Mucosa of stomach (tissue), 1 donor: ENCODE results near the gene CPLX3.

Source experiments
- H3K27me3 ChIP-seq: one replicate; pipeline ENCODE4 v1.7.0; 2013; ENCODE audit warnings: mild to moderate bottlenecking, low read length; ENCODE audit not compliant: control insufficient read depth, insufficient read depth
- H3K36me3 ChIP-seq: one replicate; pipeline ENCODE4 v1.7.0; 2013; ENCODE audit warnings: low read length; ENCODE audit not compliant: control insufficient read depth, insufficient read depth
- H3K4me1 ChIP-seq: one replicate; pipeline ENCODE4 v1.7.0; 2013; ENCODE audit warnings: mild to moderate bottlenecking, low read length; ENCODE audit not compliant: control insufficient read depth, insufficient read depth
- H3K4me3 ChIP-seq: one replicate; pipeline ENCODE4 v1.7.0; 2013; ENCODE audit warnings: low read length
- H3K9ac ChIP-seq: one replicate; pipeline ENCODE4 v1.7.0; 2013; ENCODE audit warnings: mild to moderate bottlenecking, low read length, moderate library complexity
- H3K9me3 ChIP-seq: one replicate; pipeline ENCODE4 v1.7.0; 2013; ENCODE audit warnings: mild to moderate bottlenecking, low read length, moderate library complexity; ENCODE audit not compliant: control insufficient read depth
- donor health status: Pancreatic carcinoma.

CPLX3 gene

DNA sequence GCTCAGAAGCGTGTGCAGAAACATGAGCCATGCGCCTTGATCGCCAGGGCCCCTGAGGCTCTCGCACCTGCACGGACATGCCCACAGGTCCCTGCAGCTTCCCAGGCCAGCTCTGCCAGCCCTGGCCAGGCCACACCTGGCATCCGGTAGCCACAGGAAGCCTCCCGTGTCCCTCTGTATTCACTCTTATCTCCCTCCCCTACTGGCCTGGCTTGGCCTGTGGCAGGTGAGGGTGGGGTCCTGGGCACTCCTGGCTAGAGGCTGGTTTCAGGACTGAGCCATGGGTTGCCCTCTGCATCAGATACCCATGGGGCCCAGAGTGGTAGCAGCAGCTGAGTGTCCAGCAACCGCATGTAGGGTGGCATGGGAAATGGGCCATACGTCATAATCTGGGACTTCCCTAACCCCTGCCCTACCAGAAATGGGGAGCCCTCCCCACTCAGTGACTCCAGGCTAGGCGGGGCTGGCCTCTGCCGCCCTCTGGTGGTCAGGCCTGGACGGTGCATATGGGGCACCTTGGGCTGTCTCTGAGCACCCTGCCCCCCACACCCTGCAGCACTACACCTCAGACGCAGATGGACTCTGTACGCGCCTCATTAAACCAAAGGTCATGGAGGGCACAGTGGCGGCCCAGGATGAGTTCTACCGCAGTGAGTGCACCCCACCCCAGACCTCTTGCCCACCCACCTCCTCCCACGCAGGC lies 26.4 kb upstream of the CPLX3 start:
- Histone ChIP-seq H3K27me3 (no peaks in the 10 kb centered on the region), H3K36me3 (peaks cover 8% of the 10 kb centered on the region), H3K9me3 (no peaks in the 10 kb centered on the region), H3K9ac (no peak overlapping the region), H3K4me1 (peaks cover 35% of the 10 kb centered on the region), H3K4me3 (no peak overlapping the region)

- H3K4me1 ChIP-seq, result peaks cover 30% of the 10 kb centered on the region
Observed at GRCh38 chr15:74800559-74801094, 25.8 kb upstream of the CPLX3 start.

GRCh38 chr15:74801311-74801997 lies 25.0 kb upstream of the CPLX3 start:
- no peak overlapping the region for H3K9ac ChIP-seq
- H3K27me3 ChIP-seq, result no peaks in the 10 kb centered on the region
- H3K36me3 ChIP-seq, result peaks cover 8% of the 10 kb centered on the region
- H3K9me3 ChIP-seq, result no peaks in the 10 kb centered on the region
- H3K4me3 ChIP-seq, result no peak overlapping the region
- peaks cover 30% of the 10 kb centered on the region for H3K4me1 ChIP-seq

More at GRCh38 chr15:74800559-74801094, 25.8 kb upstream of the CPLX3 start:
- H3K27me3 ChIP-seq, result no peaks in the 10 kb centered on the region
- H3K9ac ChIP-seq, result no peak overlapping the region
- H3K9me3 ChIP-seq, result no peaks in the 10 kb centered on the region
- no peak overlapping the region for H3K4me3 ChIP-seq
- H3K36me3 ChIP-seq, result peaks cover 8% of the 10 kb centered on the region

DNA sequence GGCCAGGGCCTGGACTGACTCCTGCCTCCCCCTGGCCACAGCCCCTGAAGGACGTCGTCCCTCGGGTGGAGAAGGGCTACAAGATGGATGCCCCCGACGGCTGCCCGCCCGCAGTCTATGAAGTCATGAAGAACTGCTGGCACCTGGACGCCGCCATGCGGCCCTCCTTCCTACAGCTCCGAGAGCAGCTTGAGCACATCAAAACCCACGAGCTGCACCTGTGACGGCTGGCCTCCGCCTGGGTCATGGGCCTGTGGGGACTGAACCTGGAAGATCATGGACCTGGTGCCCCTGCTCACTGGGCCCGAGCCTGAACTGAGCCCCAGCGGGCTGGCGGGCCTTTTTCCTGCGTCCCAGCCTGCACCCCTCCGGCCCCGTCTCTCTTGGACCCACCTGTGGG lies 24.1 kb upstream of the CPLX3 start:
- Histone ChIP-seq H3K4me3 (no peak overlapping the region), H3K36me3 (peaks cover 8% of the 10 kb centered on the region), H3K9ac (no peak overlapping the region), H3K9me3 (no peaks in the 10 kb centered on the region), H3K27me3 (no peaks in the 10 kb centered on the region), H3K4me1 (peaks cover 30% of the 10 kb centered on the region)

- H3K9ac ChIP-seq, result no peak overlapping the region
- H3K9me3 ChIP-seq, result no peaks in the 10 kb centered on the region
- peaks cover 28% of the 10 kb centered on the region for H3K4me1 ChIP-seq
- H3K36me3 ChIP-seq, result peaks cover 8% of the 10 kb centered on the region
- no peaks in the 10 kb centered on the region for H3K27me3 ChIP-seq
- no peak overlapping the region for H3K4me3 ChIP-seq
Observed at GRCh38 chr15:74802862-74803447, 23.5 kb upstream of the CPLX3 start.

- Histone ChIP-seq H3K9me3 (no peaks in the 10 kb centered on the region), H3K4me1 (peaks cover 12% of the 10 kb centered on the region), H3K36me3 (no peaks in the 10 kb centered on the region), H3K9ac (no peak overlapping the region), H3K4me3 (no peak overlapping the region), H3K27me3 (no peaks in the 10 kb centered on the region)
Observed at GRCh38 chr15:74804935-74805334, 21.5 kb upstream of the CPLX3 start.

- H3K27me3 ChIP-seq, result no peaks in the 10 kb centered on the region
- peaks cover 4% of the 10 kb centered on the region for H3K4me1 ChIP-seq
- no peak overlapping the region for H3K9ac ChIP-seq
- H3K4me3 ChIP-seq, result no peak overlapping the region
- H3K36me3 ChIP-seq, result no peaks in the 10 kb centered on the region
- H3K9me3 ChIP-seq, result no peaks in the 10 kb centered on the region
Observed at GRCh38 chr15:74807282-74807681, 19.1 kb upstream of the CPLX3 start.

DNA sequence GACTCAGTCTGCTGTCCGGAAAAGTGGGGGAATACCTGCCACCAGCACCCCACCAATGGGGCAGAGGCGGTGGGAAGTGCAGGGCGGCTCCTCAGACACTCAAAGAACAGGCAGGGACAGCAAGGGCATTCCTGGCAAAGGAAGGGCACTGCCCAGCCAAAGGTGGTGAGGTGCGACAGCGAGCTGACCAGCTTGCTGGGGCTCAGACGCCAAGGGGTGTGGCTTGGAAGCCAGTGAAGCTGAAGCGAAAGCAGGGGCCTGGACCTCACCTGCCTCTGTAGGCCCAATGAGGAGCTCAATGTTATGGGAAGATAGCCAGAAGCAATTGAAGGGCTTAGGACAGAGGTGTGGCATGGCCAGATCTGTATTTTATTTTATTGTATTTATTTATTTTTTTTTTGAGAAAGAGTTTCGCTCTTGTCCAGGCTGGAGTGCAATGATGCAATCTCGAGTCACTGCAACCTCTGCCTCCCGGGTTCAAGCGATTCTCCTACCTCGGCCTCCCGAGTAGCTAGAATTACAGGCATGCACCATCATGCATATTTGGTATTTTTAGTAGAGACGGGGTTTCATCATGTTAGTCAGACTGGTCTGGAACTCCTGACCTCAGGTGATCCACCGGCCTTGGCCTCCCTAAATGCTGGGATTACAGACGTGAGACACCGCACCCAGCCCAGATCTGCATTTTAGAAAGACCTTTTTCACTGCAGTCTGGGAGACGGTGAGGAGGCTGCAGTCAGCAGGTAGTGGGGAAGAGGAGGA lies 18.2 kb upstream of the CPLX3 start:
- Histone ChIP-seq H3K27me3 (no peaks in the 10 kb centered on the region), H3K9me3 (no peaks in the 10 kb centered on the region), H3K4me3 (no peak overlapping the region), H3K36me3 (no peaks in the 10 kb centered on the region), H3K4me1 (peaks cover 4% of the 10 kb centered on the region), H3K9ac (no peak overlapping the region)

DNA sequence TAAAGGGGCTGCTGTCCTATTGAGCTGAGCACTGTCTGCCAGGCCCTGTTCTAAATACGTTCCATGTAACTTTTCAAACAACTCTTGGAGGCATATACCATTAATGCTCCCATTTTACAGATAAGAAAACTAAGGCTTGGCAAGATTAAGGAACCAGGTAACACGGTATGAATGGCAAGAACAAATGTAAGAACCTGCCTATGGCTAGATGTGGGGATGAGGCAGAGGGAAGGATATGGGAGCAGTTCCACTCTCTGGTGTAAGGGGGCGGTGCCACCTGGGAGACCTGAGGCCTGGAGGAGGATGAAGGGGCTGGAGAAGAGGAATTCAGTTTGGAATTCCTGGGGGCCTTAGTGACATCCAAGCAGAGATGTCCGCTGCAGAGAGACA lies 17.6 kb upstream of the CPLX3 start:
- H3K27me3 ChIP-seq, result no peaks in the 10 kb centered on the region
- no peak overlapping the region for H3K9ac ChIP-seq
- no peak overlapping the region for H3K4me3 ChIP-seq
- no peaks in the 10 kb centered on the region for H3K36me3 ChIP-seq
- peaks cover 4% of the 10 kb centered on the region for H3K4me1 ChIP-seq
- H3K9me3 ChIP-seq, result no peaks in the 10 kb centered on the region

DNA sequence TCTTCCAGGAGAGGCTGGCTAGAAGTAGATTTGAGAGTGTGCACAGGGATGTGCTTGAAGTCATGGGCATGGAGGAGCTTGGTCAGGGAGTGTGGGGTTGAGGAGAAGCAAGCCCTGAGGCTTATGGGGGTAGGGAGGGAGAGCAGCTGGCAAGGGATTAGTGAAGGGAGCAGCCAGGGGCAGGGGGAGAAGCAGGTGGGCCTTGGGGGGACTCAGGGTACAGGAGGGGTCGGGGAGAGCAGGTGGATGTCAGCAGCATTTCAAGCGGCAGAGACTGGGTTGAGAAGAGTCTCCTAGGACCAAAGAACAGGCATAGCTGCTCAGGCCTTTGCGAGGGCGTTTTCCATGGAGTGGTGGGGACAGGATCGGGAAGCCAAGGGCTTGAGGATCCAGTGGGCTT lies 17.2 kb upstream of the CPLX3 start:
- H3K9ac ChIP-seq, result no peak overlapping the region
- H3K9me3 ChIP-seq, result no peaks in the 10 kb centered on the region
- H3K4me1 ChIP-seq, result peaks cover 4% of the 10 kb centered on the region
- no peaks in the 10 kb centered on the region for H3K27me3 ChIP-seq
- H3K36me3 ChIP-seq, result no peaks in the 10 kb centered on the region
- no peak overlapping the region for H3K4me3 ChIP-seq

- Histone ChIP-seq H3K9ac (no peak overlapping the region), H3K9me3 (no peaks in the 10 kb centered on the region), H3K27me3 (no peaks in the 10 kb centered on the region), H3K4me1 (peaks cover 6% of the 10 kb centered on the region), H3K4me3 (no peak overlapping the region), H3K36me3 (no peaks in the 10 kb centered on the region)
Observed at GRCh38 chr15:74809956-74810355, 16.5 kb upstream of the CPLX3 start.

GRCh38 chr15:74812533-74812932 lies 13.9 kb upstream of the CPLX3 start, which contains the start of gene LMAN1L:
LMAN1L (plus strand) TSS chr15:74812835; CDS start chr15:74812855, 20 bp downstream.
- Histone ChIP-seq H3K36me3 (no peaks in the 10 kb centered on the region), H3K9me3 (no peaks in the 10 kb centered on the region), H3K9ac (no peak within 1 kb of the TSS), H3K27me3 (no peaks in the 10 kb centered on the region), H3K4me3 (no peak within 1 kb of the TSS), H3K4me1 (peaks cover 19% of the 10 kb centered on the region)
